ENCODE data around the gene ARMC6. TPM values are rescaled to one million over a fixed set of nuclear protein-coding genes. Genes with fewer than 3 reads are reported as not detected.

ARMC6 gene
- total RNA-seq, 1 donor from 2014 or later, result 36.0 TPM

- H3K9me3 Mint-ChIP-seq (ENCODE audit: unreplicated experiment), result no peaks in the 10 kb centered on the region
- Histone ChIP-seq H2AFZ (ENCODE audit: low read depth, low read length) (peak overlapping the region; percentile 59), H4K20me1 (ENCODE audit: insufficient read depth, low read length) (peaks cover 11% of the 10 kb centered on the region), H3K4me1 (ENCODE audit: insufficient read depth, low read length) (peaks cover 22% of the 10 kb centered on the region), H3K27ac (ENCODE audit: low read depth, low read length) (no peak overlapping the region), H3K9ac (ENCODE audit: low read length) (peak overlapping the region; percentile 41), H3K27me3 (ENCODE audit: insufficient read depth, low read length) (no peaks in the 10 kb centered on the region), H3K79me2 (ENCODE audit: insufficient read depth, low read length) (no peaks in the 10 kb centered on the region), H3K36me3 (ENCODE audit: insufficient read depth, low read length) (no peaks in the 10 kb centered on the region), H3K9me3 (ENCODE audit: insufficient read depth, low read depth, low read length) (no peaks in the 10 kb centered on the region), H3K4me3 (ENCODE audit: insufficient read depth, low read depth, low read length) (peak overlapping the region; percentile 53), H3K4me2 (ENCODE audit: low read length) (peak overlapping the region; percentile 85)
- no peak for TF ChIP-seq EZH2 (IDR thresholded peaks at IDR 0.05; ENCODE audit: insufficient read depth, low read length)
- TF ChIP-seq, protein P1, sequence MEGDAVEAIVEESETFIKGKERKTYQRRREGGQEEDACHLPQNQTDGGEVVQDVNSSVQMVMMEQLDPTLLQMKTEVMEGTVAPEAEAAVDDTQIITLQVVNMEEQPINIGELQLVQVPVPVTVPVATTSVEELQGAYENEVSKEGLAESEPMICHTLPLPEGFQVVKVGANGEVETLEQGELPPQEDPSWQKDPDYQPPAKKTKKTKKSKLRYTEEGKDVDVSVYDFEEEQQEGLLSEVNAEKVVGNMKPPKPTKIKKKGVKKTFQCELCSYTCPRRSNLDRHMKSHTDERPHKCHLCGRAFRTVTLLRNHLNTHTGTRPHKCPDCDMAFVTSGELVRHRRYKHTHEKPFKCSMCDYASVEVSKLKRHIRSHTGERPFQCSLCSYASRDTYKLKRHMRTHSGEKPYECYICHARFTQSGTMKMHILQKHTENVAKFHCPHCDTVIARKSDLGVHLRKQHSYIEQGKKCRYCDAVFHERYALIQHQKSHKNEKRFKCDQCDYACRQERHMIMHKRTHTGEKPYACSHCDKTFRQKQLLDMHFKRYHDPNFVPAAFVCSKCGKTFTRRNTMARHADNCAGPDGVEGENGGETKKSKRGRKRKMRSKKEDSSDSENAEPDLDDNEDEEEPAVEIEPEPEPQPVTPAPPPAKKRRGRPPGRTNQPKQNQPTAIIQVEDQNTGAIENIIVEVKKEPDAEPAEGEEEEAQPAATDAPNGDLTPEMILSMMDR (IDR thresholded peaks at IDR 0.05; ENCODE audit: insufficient read depth, low read depth, low read length), result no peak
- H3K27ac Mint-ChIP-seq (ENCODE audit: unreplicated experiment), result peak overlapping the region; percentile 84
- FAIRE-seq (no peak), DNase-seq (ENCODE audit: low read depth) (peak; percentile 41)
- no peaks in the 10 kb centered on the region for H3K27me3 Mint-ChIP-seq (ENCODE audit: low read depth, unreplicated experiment)
- peak overlapping the region; percentile 78 for H3K4me3 Mint-ChIP-seq (ENCODE audit: unreplicated experiment)
- peaks cover 14% of the 10 kb centered on the region for H3K4me1 Mint-ChIP-seq (ENCODE audit: low read depth, unreplicated experiment)
- H3K36me3 Mint-ChIP-seq (ENCODE audit: low read depth, unreplicated experiment), result peaks cover 17% of the 10 kb centered on the region
These were observed 29.2 kb downstream of the ARMC6 start for GRCh38 chr19:19062454-19063182.

DNA sequence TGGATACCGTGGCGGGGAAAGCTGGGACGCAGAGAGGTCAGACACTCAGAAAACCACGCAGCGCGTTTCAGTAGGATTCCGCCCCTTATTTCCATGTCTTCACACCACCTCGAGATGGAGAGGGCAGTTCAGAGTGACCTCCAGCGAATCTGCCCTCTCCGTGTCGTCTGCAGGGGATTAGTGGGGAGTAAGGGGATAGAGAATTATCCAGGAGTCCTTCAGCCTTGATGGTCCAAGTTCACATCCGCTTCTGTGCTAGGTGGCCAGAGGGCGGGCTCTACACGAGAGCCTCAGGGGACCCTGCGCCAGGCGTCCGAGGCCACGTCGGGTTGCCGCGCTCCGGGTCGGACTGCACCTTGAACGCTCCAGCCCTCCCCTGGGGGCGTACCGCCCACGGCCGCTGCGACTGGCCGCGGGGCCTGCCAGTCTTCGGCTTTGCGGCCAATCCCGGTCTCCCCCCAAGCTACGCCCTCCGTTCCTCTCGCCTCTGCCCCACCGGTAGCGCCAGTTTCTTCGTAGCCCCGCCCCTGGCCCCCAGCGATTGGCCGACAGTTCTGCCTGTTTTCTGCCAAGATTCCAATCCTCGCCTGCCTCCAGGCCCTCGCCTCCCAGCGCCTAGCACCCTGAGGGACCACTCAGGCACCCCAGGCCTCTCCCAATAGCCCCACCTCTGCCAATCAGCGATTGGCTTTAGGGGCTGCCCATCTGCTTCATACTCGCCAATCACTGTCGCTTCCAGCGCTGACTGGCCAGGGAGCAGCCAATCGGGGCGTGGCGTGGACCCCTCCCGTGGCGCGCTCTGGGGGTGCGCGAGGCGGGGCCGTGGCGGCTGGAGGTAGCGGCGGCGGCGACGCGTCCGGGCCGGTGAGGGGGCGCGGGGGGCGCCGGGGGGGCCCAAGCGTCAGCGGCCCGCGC, 30.0 kb downstream of the ARMC6 start, which contains the start of gene SLC25A42:
SLC25A42 (plus strand) TSS at position 812 of the 915 bp plus-strand sequence. CDS start 32,131 bp downstream, outside the sequence.
- no peaks in the 10 kb centered on the region for H3K27me3 ChIP-seq (ENCODE audit: insufficient read depth, low read length)
- H3K4me3 ChIP-seq (ENCODE audit: insufficient read depth, low read depth, low read length), result peak within 1 kb of the TSS; percentile 65
- peaks cover 22% of the 10 kb centered on the region for H3K4me1 ChIP-seq (ENCODE audit: insufficient read depth, low read length)
- TF ChIP-seq EZH2 (IDR thresholded peaks at IDR 0.05; ENCODE audit: insufficient read depth, low read length), result no peak
- TF ChIP-seq, protein P1 (IDR thresholded peaks at IDR 0.05; ENCODE audit: insufficient read depth, low read depth, low read length), result no peak
- Mint-ChIP-seq H3K36me3 (ENCODE audit: low read depth, unreplicated experiment) (peaks cover 13% of the 10 kb centered on the region), H3K9me3 (ENCODE audit: unreplicated experiment) (no peaks in the 10 kb centered on the region), H3K27me3 (ENCODE audit: low read depth, unreplicated experiment) (no peaks in the 10 kb centered on the region), H3K4me3 (ENCODE audit: unreplicated experiment) (peak within 1 kb of the TSS; percentile 84), H3K4me1 (ENCODE audit: low read depth, unreplicated experiment) (peaks cover 14% of the 10 kb centered on the region), H3K27ac (ENCODE audit: unreplicated experiment) (peak within 1 kb of the TSS; percentile 69)
- DNase-seq (ENCODE audit: low read depth), result peak; percentile 99
- no peaks in the 10 kb centered on the region for H3K36me3 ChIP-seq (ENCODE audit: insufficient read depth, low read length)
- H4K20me1 ChIP-seq (ENCODE audit: insufficient read depth, low read length), result peaks cover 11% of the 10 kb centered on the region
- H3K4me2 ChIP-seq (ENCODE audit: low read length), result peak within 1 kb of the TSS; percentile 85
- FAIRE-seq, result peak; percentile 49
- H3K9ac ChIP-seq (ENCODE audit: low read length), result peak within 1 kb of the TSS; percentile 74
- no peaks in the 10 kb centered on the region for H3K79me2 ChIP-seq (ENCODE audit: insufficient read depth, low read length)
- H3K27ac ChIP-seq (ENCODE audit: low read depth, low read length), result no peak within 1 kb of the TSS
- H2AFZ ChIP-seq (ENCODE audit: low read depth, low read length), result peak within 1 kb of the TSS; percentile 67
- H3K9me3 ChIP-seq (ENCODE audit: insufficient read depth, low read depth, low read length), result no peaks in the 10 kb centered on the region

All from astrocyte (in vitro differentiated cells and primary cell).